OCI-M2 (cell line): ENCODE results near the gene CBX7.

Experiments
- DNase-seq: peaks from one replicate; lab custom pipeline; 2025; ENCODE audit not compliant: unreplicated experiment; lab: John Stamatoyannopoulos, UW

CBX7 gene

GRCh38 chr22:39148026-39148726, 4.3 kb downstream of the CBX7 start:
- no peak for DNase-seq

GRCh38 chr22:39147335-39148025, 5.0 kb downstream of the CBX7 start:
- DNase-seq, result no peak

DNA sequence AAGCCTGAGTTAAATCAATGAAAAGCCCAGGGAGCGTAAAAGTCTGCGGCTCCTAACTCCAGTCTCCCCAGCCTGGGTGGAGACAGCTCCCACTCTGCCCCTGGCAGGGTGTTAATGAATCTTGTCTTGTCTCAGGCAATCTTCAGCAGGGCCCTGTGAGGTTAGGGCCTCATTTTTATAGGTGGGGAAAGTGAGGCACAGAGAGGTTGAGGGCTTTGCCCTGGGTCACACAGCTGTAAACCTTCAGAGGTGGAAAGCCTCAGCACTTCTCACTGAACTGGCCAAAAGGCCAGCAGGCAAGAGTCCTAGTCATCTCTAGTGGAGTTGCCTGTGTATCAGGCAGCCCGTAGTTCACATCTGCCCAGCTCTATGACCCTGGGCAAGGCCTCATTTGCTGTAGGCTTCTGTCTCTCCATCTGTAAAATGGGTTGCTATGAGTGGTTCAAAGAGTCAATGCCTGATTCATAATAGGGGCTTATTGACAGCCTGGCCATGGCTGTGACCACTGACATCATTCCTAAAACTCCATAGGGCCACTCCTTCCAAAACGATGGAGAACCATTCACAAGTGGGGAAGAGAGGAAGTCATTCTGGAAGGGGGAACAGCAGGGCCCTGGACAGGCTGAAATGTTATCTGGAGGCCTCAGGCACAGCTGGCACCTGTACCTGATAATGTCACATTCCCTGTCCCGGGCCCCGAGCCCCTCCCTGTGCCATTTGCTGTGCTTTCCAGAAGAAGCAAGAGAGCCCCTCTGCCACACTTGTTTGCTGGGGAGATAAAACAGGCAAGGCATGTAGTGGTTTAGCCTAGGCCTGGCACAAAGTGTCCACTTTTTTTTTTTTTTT, 6.0 kb downstream of the CBX7 start:
- DNase-seq, result no peak

DNA sequence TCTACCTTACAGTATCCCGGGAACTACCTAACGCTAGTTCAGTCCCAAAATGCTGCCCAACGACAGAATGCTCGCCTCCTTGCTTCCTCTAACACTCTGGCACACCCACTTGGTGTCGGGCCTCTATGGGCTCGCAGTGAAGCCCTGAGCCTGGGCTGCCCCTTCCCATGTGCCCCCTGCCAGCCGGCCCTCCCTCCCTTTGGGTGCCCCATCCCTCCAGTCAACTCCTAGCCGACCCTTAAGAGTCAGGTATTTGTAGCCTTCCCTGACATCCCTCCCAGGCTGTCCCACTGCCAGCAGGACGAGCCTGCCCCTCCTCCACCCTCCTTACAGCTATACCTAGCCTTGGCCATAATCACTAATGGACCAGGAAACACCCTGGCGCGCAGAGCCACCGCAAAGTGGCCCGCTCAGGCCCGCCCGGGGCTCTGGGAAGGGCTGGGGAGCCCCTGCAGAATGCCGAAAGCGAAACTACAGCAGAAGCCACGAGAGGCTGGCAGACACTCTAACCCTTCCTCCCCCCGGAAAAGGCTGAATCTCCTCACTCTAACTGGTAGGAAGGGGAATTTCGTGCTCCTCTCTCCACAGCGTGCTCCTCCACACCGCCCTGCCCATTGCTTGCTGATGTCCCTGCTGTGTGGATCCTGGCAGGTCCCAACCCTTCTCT, 8.2 kb downstream of the CBX7 start:
- DNase-seq, result no peak

GRCh38 chr22:39142088-39142680, 10.3 kb downstream of the CBX7 start:
- DNase-seq, result no peak

DNA sequence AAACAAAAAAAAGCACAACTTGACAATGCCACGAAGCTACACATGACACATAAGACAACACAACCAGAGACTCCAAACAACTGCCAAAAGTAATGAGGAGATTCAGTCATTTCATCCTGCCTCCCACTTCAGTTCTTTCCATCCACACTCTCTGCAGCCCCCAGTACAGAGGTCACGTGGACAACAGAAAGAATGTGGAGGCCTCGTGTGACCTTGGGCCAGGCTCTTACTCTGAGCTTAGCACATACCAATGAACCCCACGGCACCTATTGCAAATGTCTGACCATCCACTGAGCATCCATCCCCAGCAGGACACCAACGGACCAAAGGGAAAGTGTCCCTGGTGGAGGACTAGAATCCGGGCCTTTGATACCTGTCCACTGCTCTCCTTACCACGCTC, 12.5 kb downstream of the CBX7 start:
- DNase-seq, result no peak

- DNase-seq, result no peak
These were observed 14.0 kb downstream of the CBX7 start for GRCh38 chr22:39138357-39138997.

DNA sequence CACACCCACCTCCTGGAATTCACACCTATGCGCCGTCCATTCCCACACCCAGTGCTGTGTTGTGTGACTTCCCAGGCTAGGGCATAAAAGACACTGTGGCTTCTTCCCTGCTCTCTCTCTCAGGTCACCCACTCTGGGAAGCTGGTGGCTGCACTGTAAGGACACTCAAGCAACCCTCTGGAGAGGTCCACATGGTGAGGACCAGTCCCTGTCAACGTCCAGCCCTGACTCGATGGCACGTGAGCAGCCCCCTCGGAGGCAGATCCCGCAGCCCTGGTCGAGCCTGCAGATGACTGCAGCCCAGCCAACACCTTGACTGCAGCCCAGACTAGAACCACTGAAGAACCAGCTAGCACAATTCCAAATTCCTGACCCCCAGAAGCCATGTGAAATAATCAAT, 16.2 kb downstream of the CBX7 start:
- no peak for DNase-seq

DNA sequence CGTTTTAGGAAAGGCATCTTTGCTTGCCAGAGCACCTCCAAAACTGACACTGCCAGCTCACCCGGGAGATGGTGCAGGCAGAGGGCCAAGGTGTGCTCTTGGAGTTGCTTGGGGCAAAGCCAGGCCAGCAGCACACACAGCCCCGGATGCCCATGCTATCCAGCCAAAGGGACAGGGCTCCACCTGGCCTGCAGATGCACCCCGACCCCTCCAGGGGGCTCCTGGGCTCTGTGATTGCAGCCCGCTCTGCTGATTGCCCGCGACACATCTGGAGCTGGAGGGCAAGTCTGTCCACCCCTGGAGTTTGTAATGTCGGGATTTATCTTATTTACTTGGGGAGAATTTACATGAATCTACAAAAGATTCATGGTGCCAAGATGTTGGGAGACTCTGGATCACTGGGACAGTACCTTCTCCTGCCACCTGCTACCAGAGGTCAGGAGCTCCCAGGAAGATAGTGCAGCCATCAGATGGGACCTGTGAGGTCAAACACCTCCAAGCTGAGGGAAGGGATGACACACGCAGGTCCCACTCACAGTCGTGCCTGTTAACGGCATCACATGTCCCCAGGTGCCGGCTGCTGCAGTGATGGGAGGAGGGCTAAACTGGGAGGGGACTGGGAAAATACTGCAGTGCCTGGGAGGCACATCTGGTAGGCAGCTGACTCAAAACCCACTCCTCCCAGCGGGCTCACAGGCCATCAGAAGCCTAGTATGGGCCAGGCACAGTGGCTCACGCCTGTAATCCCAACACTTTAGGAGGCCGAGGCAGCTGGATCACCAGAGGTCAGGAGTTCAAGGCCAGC, 17.2 kb downstream of the CBX7 start:
- DNase-seq, result no peak

DNA sequence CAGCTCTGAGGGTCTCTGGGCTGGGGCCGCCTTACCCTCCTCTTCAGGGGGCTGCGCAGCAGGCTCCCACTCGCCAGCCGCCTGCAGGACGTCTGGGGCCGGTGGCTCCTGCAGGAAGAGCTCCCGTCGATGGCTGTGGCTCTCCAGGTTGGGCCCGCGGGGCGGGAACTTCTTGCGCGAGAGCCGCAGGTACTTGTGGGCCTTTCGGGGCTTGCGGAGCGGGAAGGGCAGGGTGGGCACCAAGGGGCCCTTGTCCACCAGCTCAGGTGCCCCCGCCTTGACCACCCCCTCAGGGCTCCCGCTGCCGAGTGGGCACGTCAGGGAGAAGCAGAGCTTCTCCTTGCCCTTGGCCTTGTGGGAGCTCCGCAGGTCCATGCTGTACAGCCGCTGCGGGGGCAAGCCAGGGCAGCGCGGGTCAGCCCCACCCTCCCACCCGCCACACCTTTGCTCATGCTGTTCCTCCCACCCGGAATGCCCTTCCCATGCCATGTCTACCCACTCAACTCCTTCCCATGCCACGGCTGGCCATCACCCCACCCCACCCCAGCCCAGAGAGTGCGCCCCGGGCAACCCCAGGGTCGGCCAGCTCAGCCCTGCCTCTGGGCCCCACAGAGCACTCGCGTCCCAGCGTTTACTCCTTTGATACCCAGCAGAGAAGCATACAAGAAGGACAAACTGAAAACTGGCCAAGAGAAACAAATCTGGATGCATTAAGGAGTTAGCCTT, 18.0 kb downstream of the CBX7 start:
- no peak for DNase-seq

DNA sequence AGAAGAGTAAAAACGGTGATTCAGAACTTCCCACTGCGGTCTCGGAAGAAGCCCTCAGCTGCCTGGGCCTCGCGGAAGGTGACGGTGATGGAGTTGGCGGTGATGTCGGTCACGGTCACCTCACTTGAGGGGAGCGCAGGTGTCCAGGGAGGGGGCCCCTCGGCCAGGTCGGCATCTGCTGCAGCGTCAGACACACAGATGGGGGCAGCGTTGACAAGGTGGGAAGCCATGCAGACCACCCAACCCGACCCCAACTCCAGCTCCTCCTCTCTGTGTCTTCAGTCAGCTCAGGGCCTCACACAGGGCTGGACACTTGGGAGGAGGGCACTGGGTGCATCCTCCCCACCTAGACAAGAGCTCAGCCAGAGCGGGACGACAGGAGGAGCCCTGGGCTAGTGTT, 18.6 kb downstream of the CBX7 start:
- no peak for DNase-seq

DNA sequence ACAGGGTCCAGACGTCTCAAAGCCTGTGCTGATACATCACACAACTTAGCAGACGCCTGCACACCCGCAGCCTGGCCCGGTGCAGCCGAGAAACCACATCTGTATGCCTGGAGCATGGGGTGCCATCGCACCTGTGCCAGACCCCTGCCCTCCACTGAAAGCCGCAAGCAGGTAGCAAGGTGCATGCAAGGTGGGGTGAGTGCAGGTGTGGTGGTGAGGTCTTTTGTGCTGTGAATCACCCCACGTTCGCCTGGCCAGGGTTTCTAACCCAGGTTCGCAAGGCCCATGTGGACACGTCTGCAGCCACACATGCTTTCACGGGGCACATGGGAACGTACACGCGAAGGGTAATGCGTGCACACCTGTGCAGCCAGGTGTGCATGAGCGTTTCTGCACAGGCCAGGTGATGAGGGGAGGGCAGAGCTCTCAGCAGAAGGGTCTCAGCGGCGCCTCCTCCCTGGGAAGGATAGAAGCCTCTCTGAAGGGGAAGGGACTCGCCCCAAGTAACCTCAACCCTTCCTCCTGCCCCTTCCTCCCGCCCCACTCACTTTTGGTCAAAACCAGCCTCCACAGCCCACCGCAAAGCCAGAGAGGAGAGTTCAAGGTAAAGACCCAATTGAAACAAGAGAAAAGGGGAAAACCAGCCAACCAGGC, 19.5 kb downstream of the CBX7 start:
- no peak for DNase-seq

GRCh38 chr22:39132281-39132680, 20.2 kb downstream of the CBX7 start:
- no peak for DNase-seq

DNA sequence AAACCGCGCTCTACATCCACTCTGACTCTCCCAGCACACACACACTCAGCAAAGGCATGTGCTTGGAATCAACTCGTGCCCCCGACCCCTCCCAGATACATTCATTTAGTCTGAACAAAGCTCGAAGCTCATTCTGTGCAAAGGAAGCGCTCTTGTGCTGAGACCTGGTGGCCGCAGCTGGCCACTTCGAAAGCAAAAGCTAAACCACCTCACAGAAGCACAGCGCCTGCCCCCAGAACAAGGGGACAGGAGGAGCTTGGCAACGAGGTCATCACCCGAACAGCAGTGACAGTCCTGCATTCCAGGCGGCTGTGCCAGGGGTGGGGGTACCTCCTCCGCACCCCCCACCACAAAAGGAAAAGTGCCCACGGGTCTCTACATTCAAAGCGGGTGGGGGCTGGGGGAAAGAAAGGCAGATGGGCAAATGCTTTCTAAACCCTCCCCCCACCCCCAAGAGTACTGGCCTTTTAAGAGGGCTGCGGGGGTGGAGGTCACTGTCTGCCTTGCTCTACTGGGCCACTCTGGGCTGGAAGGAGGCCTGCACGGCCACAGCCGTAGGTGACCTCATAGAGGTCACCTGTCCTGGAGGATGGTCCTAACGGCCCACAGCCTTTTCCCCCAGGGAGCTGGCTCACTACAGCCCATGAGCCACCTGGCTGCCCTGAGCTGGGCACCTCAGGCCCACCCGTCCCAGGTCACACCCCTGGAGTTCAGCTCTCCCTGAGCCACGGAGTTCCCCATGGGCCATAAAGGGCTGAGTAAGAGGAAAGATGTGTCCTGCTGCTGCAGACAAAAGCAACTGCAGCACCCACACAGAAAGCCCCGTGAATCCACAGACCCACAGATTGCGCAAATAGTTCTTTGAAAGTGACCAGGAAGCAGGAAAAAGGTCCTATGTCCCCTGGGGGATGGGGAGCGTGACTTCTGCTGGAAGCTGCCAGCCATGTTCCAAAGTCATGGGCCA, 21.3 kb downstream of the CBX7 start:
- no peak for DNase-seq

- DNase-seq, result no peak
These were observed 22.3 kb downstream of the CBX7 start for GRCh38 chr22:39130152-39130704.

- no peak for DNase-seq
These were observed 22.7 kb downstream of the CBX7 start for GRCh38 chr22:39129746-39130145.

GRCh38 chr22:39129081-39129480, 23.4 kb downstream of the CBX7 start:
- no peak for DNase-seq
